C4-2B (cell line): ENCODE measurements around the gene MYBPH.

Experiments
- CTCF ChIP-seq: fragments of 450-650 bp; conservative IDR thresholded peaks from 2 replicates; pipeline ENCODE4 v1.5.1; 2017; ENCODE audit warnings: mild to moderate bottlenecking
- ZFX ChIP-seq: fragments of 450-650 bp; IDR thresholded peaks from 2 replicates; pipeline ENCODE4 v1.6.1; 2017

DNA sequence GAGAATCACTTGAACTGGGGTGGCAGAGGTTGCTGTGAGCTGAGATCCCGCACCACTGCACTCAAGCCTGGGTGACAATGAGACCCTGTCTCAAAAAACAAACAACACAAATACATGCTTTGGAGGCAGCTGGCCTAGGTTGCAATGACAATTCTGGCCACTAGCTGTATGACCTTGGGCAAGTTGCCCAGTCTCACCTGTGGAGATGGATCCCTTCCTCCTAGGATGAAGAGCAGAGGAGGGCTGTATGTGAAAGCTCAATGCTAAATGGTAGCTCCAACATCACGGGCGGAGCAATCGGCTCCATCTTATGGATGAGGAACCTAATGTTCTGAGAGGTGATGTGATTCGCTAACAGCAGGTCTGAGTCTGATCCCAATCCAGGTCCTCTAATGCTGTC is 27.5 kb downstream of the MYBPH start:
- peak; percentile 83 for TF ChIP-seq CTCF
- TF ChIP-seq ZFX = no peak
